Endothelial cell of umbilical vein (primary cell): Measurements from ENCODE around the gene KCNJ13. TPM values are rescaled to one million over a fixed set of nuclear protein-coding genes. Genes with fewer than 3 reads are reported as not detected.

ENCODE experiments used
- BruUV-seq: library from RNA; stranded (reverse); fragments of 400-500 nt; replicated peaks from 2 replicates; lab custom pipeline; 2021; lab: Mats Ljungman, UMichigan
- CTCF ChIA-PET: fragments of 300-600, 350-600 bp; sonication (Branson Sonifier 250); formaldehyde crosslinking; loops from one replicate; lab custom pipeline; 2021; ENCODE audit warnings: antibody characterized with exemption, inconsistent platforms; lab: Charles Lee
- POLR2A ChIA-PET: fragments of 300-600, 350-600 bp; sonication (Branson Sonifier 250); formaldehyde crosslinking; loops from one replicate; lab custom pipeline; 2021; ENCODE audit warnings: antibody characterized with exemption, inconsistent platforms; lab: Charles Lee
- DNase-seq: peaks from one replicate; pipeline ENCODE4 v3.0.0-alpha.2; 2011; ENCODE audit warnings: low read depth, low spot score
- FAIRE-seq: peaks from 2 replicates; lab custom pipeline; 2011; peaks lifted over from hg19 to GRCh38; lab: Jason Lieb, UNC
- H2AFZ ChIP-seq: 2 replicates; pipeline ENCODE4 v1.6.0; 2012; ENCODE audit warnings: low read depth, low read length, control low read depth, inconsistent platforms
- H3K27ac ChIP-seq: 2 replicates; pipeline ENCODE4 v1.5.1; 2011; ENCODE audit warnings: low read depth, mild to moderate bottlenecking, control low read depth, low read length, moderate library complexity; ENCODE audit not compliant: insufficient read depth
- H3K27me3 ChIP-seq, 2 experiments: 2 replicates each; pipeline versions ENCODE4 v1.6.0 to v1.6.1; 2011; ENCODE audit warnings: low read length in 2 of 2, mixed read lengths in 1 of 2; ENCODE audit not compliant: control insufficient read depth in 2 of 2, insufficient read depth in 2 of 2
- H3K36me3 ChIP-seq, 2 experiments: 2 replicates in 1 of 2; 3 replicates in 1 of 2; pipeline ENCODE4 v1.5.1; 2011; ENCODE audit warnings: low read length in 2 of 2, mild to moderate bottlenecking in 1 of 2, moderate library complexity in 1 of 2; ENCODE audit not compliant: control insufficient read depth in 2 of 2, insufficient read depth in 2 of 2; ENCODE audit errors: extremely low read depth in 1 of 2
- H3K4me1 ChIP-seq: 3 replicates; pipeline ENCODE4 v1.5.1; 2011; ENCODE audit warnings: mild to moderate bottlenecking, low read length; ENCODE audit not compliant: control insufficient read depth, insufficient read depth; ENCODE audit errors: extremely low read depth
- H3K4me2 ChIP-seq: 2 replicates; pipeline ENCODE4 v1.6.1; 2011; ENCODE audit warnings: low read length, control low read depth, mixed read lengths; ENCODE audit not compliant: insufficient read depth
- H3K4me3 ChIP-seq, 3 experiments: fragments of 200-600 bp in 1 of 3; sonication (generic), shearing (Covaris generic) in 1 of 3; replicated peaks in 1 of 3; 2 replicates each; pipeline ENCODE4 v1.5.1; 2011 to 2016; ENCODE audit warnings: control low read depth in 3 of 3, low read length in 3 of 3, mild to moderate bottlenecking in 2 of 3, inconsistent platforms in 1 of 3, low read depth in 1 of 3, moderate library complexity in 1 of 3; ENCODE audit not compliant: insufficient read depth in 1 of 3
- H3K79me2 ChIP-seq: 2 replicates; pipeline ENCODE4 v1.6.0; 2012; ENCODE audit warnings: low read length, inconsistent platforms; ENCODE audit not compliant: control insufficient read depth, insufficient read depth
- H3K9ac ChIP-seq: replicated peaks from 2 replicates; pipeline ENCODE3; 2011; ENCODE audit warnings: low read length, control low read depth; ENCODE audit not compliant: insufficient read depth; ENCODE audit errors: extremely low read depth
- H3K9me1 ChIP-seq: replicated peaks from 3 replicates; pipeline ENCODE4 v1.6.0; 2011; ENCODE audit warnings: mild to moderate bottlenecking, low read length; ENCODE audit not compliant: control insufficient read depth, insufficient read depth; ENCODE audit errors: extremely low read depth
- H3K9me3 ChIP-seq: replicated peaks from 2 replicates; pipeline ENCODE4 v1.5.1; 2012; ENCODE audit warnings: low read length, inconsistent platforms; ENCODE audit not compliant: control insufficient read depth, insufficient read depth
- H4K20me1 ChIP-seq: replicated peaks from 2 replicates; pipeline ENCODE3; 2011; ENCODE audit warnings: mild to moderate bottlenecking, low read length; ENCODE audit not compliant: control insufficient read depth, insufficient read depth; ENCODE audit errors: extremely low read depth
- CTCF ChIP-seq, 2 donors: IDR thresholded peaks; 1 replicate in 1 of 2; 2 replicates in 1 of 2; pipeline ENCODE4 v1.5.1; 2011; ENCODE audit warnings: low read length in 2 of 2, mild to moderate bottlenecking in 2 of 2, moderate library complexity in 2 of 2, control low read depth in 1 of 2, inconsistent platforms in 1 of 2, low read depth in 1 of 2; ENCODE audit not compliant: insufficient read depth in 1 of 2; ENCODE audit errors: extremely low read depth in 1 of 2
- EZH2 ChIP-seq: IDR thresholded peaks from 2 replicates; pipeline ENCODE4 v1.6.1; 2012; ENCODE audit warnings: borderline replicate concordance, low read depth, mild to moderate bottlenecking, moderate library complexity, low read length, inconsistent platforms; ENCODE audit not compliant: severe bottlenecking
- FOS ChIP-seq: IDR thresholded peaks from 2 replicates; pipeline ENCODE4 v1.6.1; 2011; ENCODE audit warnings: mild to moderate bottlenecking, low read length, moderate library complexity, borderline replicate concordance; ENCODE audit not compliant: insufficient read depth
- GATA2 ChIP-seq: IDR thresholded peaks from 2 replicates; pipeline ENCODE4 v1.7.0; 2011; ENCODE audit warnings: low read depth, mild to moderate bottlenecking, moderate library complexity, mixed read lengths, low read length; ENCODE audit not compliant: insufficient read length, insufficient read depth
- JUN ChIP-seq: IDR thresholded peaks from 2 replicates; pipeline ENCODE4 v1.6.1; 2011; ENCODE audit warnings: borderline replicate concordance, low read depth; ENCODE audit not compliant: insufficient read length, insufficient read depth
- MAX ChIP-seq: IDR thresholded peaks from 2 replicates; pipeline ENCODE4 v1.6.1; 2011; ENCODE audit not compliant: insufficient read depth, insufficient read length
- MYC ChIP-seq: IDR thresholded peaks from one replicate; pipeline ENCODE4 v1.6.1; 2011; ENCODE audit warnings: mild to moderate bottlenecking, low read depth, low read length
- POLR2A ChIP-seq: IDR thresholded peaks from 2 replicates; pipeline ENCODE4 v1.6.1; 2012; ENCODE audit warnings: low read depth, mild to moderate bottlenecking, control low read depth, low read length
- POLR2AphosphoS5 ChIP-seq: IDR thresholded peaks from 2 replicates; pipeline ENCODE4 v1.6.1; 2012; ENCODE audit warnings: low read depth, mild to moderate bottlenecking, control low read depth, low read length, moderate library complexity; ENCODE audit not compliant: insufficient read depth
- dilution Hi-C: fragments of 300-500 bp; cut with MboI; formaldehyde crosslinking; loops from one replicate; pipeline ENCODE4 v1.15.0; 2019; ENCODE audit warnings: low sequenced_read_pairs; ENCODE audit not compliant: extremely low pct_ligation_motif_present
- intact Hi-C: fragments of 100-400 bp; cut with micrococcal nuclease; formaldehyde crosslinking; loops from one replicate; pipeline ENCODE4 v1.10.0; 2022
- polyA plus RNA-seq, 4 experiments: library from polyadenylated mRNA; depleted of rRNA in 3 of 4; stranded (reverse) in 3 of 4; unstranded in 1 of 4; fragments of >200 nt; gene quantifications; 2 replicates each; pipeline versions ENCODE4 v1.2.1 to v1.2.3, GENCODE V29; 2011 to 2012; ENCODE audit warnings: missing spikeins in 1 of 4
- total RNA-seq: library from RNA; stranded (reverse); gene quantifications from 2 replicates; pipeline ENCODE4 v1.2.3, GENCODE V29; 2021

The KCNJ13 gene
- total and polyA plus RNA-seq, 2 donors (not counting 3 experiments of a cell fraction or from before 2014, with no cell fraction given), result not detected

- Histone ChIP-seq H4K20me1 (no peaks in the 10 kb centered on the region), H3K79me2 (no peaks in the 10 kb centered on the region), H3K4me1 (no peaks in the 10 kb centered on the region), H3K4me3 (no peak overlapping the region), H3K27me3 (no peaks in the 10 kb centered on the region), H2AFZ (no peak overlapping the region), H3K4me2 (no peak overlapping the region), H3K9ac (no peak overlapping the region), H3K27ac (no peak overlapping the region), H3K9me1 (no peaks in the 10 kb centered on the region), H3K36me3 (peaks cover 9 to 12% of the 10 kb centered on the region in 2 experiments), H3K9me3 (no peaks in the 10 kb centered on the region)
- ChIA-PET POLR2A (no interaction called here), CTCF (interaction anchor here (0.8 to 2.6 kb wide), 2 partner anchors 10 to 490 kb away, joined by 4 to 9 read pairs; partner anchors contain the start of gene ATG16L1)
- FAIRE-seq (no peak), DNase-seq (peak; percentile 55)
- TF ChIP-seq GATA2 (no peak), POLR2A (no peak), CTCF (IDR thresholded peaks at IDR 0.05; ENCODE audit: extremely low read depth in 1 of 2, insufficient read depth in 1 of 2, low read depth in 1 of 2, low read length in 2 of 2) (peak; percentile 35 to 43)
- dilution Hi-C loops, result no loop called here
- intact Hi-C loops, result loop anchor here (1.0 kb wide), 1 partner anchor 490 kb away; the partner anchor contains the start of gene ATG16L1
- BruUV-seq, result no TSS peak
These were observed 15.0 kb downstream of the KCNJ13 start for GRCh38 chr2:232761301-232761907.

- no peaks in the 10 kb centered on the region for H3K9me3 ChIP-seq
- peaks cover 4 to 16% of the 10 kb centered on the region in 2 experiments for H3K36me3 ChIP-seq
- no peaks in the 10 kb centered on the region for H3K27me3 ChIP-seq
- no peaks in the 10 kb centered on the region for H4K20me1 ChIP-seq
- TF ChIP-seq EZH2 (no peak), JUN (no peak), CTCF (IDR thresholded peaks at IDR 0.05; ENCODE audit: extremely low read depth in 1 of 2, insufficient read depth in 1 of 2, low read depth in 1 of 2, low read length in 2 of 2) (no peak), POLR2A (no peak), GATA2 (no peak), POLR2AphosphoS5 (no peak), FOS (no peak), MAX (no peak), MYC (no peak)
- dilution Hi-C loops (no loop called here), intact Hi-C loops (no loop called here)
- POLR2A ChIA-PET, result no interaction called here
- H2AFZ ChIP-seq, result no peak overlapping the region
- H3K9me1 ChIP-seq, result no peaks in the 10 kb centered on the region
- H3K4me3 ChIP-seq, result no peak overlapping the region
- BruUV-seq, result no TSS peak
- no peaks in the 10 kb centered on the region for H3K79me2 ChIP-seq
- H3K9ac ChIP-seq, result no peak overlapping the region
- DNase-seq (no peak), FAIRE-seq (no peak)
- H3K27ac ChIP-seq, result no peak overlapping the region
- CTCF ChIA-PET, result interaction anchor here (1.0 to 1.3 kb wide), 2 partner anchors 18 to 685 kb away, joined by 3 read pairs; no protein-coding TSS in a partner anchor
- H3K4me1 ChIP-seq, result no peaks in the 10 kb centered on the region
- no peak overlapping the region for H3K4me2 ChIP-seq
These were observed 18.5 kb downstream of the KCNJ13 start for GRCh38 chr2:232757905-232758304.
